Activated CD4-positive, alpha-beta T cell treated with anti-CD3 and anti-CD28 coated beads, Interleukin-2, Interleukin-4, amounts not matched to agents 100 ng/mL and 50 ng/mL, durations not matched to agents 16 hours and 8 hours (primary cell): ENCODE measurements around the gene IGFLR1.
"Not testable (repeated sequence)": the region's sequence is repeated elsewhere in the genome, so short reads cannot be mapped to it uniquely, and the experiment has no call there.

Source experiments
- DNase-seq: peaks from one replicate; pipeline ENCODE4 v3.0.0-alpha.2; 2020; ENCODE audit warnings: low spot score

The IGFLR1 gene

DNA sequence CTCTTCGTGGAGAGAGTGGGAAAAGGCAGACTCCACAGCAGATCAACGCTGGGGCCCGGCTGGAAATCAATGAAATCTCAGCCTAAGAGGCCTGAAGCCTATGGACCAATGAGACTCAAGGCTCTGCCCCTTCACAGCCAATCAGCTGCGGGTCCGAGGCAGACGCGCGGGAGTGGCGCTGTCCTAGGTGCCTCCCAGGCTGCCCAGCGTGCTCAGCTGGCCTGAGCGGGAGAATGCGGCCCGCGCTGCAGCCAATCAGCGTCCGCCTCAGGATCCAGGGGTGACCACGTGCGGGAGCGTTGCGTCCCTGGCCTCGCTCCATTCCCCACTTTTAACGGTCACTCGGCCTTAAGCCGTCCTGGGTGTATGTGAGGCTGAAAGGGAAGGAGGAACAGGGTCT is 38.0 kb downstream of the IGFLR1 start, which contains the start of gene ZBTB32:
Gene ZBTB32, plus strand, starts transcription at position 341 of the 400 bp plus-strand sequence. CDS start 10,069 bp downstream, outside the sequence.
- DNase-seq, result no peak

DNA sequence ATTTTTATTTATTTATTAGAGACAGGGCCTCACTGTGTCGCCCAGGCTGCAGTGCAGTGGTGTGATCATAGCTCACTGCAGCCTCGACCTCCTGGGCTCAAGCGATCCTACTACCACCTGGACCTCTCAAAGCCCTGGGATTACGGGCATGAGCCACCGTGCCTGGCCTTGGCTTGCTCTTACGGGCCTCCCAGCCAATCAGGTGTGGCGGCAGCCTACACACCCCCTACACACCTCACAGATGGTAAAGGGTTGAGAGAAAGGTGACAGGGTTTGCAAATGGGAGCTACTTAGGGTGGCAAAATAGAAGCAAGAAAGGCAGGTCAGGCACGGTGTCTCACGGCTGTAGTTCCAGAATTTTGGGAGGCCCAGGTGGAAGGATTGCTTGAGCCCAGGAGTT is 38.9 kb downstream of the IGFLR1 start:
- DNase-seq, result no peak

DNA sequence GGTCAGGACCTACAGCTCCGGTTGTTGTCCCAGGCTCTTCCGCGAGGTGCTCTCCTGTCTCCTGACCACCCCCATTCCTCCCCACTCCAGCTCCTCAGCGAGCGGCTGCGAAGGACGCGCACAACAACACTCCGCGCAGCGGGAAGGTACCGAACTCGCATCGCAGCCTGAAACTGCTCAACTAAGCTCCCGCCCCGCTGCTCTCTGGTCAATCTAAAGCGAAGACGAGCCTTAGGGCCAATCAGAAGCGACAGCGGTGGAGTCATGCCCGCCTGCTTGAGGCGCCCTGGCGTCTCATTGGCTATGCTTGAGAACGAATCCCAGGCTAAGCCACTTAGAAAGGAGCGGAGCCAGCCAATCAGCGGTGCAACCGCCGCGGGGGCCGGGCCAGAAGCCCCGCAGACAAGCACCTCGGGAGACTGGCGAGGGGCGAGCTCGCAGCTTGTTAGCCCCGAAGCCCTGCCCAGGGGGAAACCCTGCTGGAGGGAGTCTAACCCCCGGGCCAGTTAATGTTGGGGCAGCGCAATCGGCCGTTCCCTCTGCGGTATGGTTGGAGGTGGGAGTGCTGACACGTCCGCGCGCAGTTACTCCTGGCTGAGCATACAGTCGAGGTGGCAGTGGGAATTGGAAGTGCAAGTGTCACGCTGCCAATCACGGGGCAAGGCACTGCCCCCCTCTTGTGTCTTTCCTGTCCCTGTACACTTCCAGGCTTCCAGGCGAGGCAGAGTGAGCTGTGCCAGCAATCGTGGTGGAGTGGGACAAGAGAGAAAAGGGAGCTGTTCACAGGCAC is 39.8 kb downstream of the IGFLR1 start:
- DNase-seq, result peak; percentile 98

DNA sequence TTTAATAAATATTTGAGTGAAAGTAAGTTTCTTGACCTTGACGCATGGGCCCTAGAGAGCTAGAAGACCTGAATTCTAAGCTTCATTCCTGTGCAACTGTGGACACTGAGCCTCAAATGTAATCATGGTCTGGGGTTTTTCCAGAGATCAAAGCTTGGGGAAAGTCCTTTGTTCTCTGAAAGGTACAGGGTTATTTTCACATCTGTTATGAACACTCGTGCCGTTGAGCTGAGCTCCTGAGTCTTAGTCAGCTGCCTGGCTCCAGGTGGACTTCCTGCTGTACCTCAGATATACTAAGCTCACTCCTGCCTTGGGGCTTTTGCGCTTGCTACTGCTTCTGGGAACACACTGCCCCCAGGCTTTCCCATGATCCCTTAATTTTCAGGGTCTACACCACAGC is 45.4 kb downstream of the IGFLR1 start:
- DNase-seq, result no peak

DNA sequence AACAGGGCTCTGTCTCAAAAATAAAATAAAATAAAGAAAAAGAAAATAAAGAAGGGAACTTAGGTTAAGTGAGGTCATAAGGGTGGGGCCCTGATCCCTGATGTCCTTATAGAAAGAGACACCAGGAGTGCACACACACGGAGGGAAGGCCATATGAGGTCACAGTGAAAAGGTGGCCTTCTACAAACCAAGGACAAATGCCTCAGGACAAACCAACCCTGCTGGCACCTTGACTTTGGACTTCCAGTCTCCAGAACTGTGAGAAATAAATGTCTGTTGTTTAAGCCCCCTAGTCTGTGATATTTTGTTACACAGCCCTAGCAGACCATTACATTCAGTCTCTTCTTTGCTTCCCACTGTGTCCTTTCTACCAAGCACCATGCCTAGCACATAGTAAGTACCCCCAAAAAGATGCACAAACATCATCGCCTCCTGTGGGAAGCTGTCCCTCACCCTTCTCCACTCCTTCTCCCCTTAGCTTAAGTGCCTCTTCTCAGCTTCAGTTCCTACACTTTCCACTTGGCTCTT is 46.3 kb downstream of the IGFLR1 start:
- DNase-seq, result no peak

DNA sequence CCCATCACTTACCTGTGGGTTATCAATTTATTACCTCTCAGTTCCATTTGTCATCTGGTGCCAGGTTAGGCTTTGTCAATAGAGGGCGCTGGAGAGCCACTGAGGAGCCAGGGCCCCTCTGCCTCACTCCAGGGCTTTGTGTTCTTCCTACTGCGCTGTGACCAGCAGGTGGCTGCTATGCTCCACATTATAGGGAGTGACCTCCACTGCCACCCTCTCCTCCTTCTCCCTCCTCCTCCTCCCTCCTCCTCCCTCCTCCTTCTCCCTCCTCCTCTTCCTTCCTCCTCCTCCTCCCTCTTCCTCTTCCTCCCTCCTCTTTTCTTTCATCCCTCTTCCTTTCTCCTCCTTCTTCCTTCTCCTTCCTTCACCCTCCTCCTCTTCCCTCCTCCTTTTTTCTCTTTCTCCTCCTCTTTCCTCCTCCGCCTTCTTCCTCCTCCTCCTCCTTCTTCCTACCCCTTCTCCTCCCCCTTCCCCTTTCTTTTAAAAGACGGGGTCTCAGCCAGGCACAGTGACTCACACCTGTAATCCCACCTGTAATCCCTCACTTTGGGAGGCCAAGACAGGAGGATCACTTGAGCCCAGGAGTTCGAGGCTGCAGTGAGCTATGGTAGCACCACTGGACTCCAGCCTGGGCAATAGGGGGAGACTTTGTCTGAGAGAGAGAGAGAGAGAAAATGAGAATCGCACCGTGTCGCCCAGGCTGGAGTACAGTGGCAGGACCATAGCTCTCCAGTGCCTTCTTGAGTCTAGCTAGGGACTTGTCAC is 48.2 kb downstream of the IGFLR1 start:
- DNase-seq, result peak; percentile 95

DNA sequence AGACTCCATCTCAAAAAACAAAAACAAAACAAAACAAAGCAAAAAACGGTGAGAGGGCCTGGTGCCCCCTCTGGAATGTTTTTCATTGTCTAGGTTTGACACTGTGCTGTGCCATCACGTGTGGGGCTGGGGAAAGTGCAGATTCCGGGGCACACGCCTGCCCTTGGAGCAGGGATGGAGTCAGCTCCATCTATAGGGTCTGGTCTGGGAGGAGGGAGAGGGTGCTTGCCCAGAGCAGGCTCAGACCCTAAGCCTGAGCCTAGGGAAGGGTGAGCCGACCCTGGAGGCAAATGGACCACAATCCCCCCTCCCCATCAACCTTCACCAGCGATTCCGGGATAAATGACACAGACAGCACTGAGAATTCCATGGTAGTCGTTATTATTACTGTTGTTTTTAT is 48.8 kb downstream of the IGFLR1 start:
- no peak for DNase-seq

DNA sequence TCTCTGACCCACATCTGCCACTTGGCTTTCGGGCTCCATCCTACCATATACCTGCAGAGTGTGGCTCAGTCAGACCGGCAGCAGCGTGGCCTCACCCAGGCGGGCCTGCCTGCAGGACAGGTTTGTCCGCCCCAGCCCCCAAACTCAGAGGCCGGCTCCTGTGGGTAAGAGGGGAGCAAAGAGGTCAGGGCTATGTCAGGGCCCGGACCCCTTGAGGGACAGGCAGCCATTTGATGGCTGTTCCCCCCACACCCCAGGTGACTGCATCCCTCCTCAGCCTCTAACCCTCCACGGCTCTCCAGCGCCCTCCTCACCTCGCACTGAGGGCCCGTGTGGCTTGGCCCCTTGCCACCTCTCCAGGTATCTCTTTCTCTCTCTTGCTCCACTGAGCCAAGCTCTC is 50.2 kb downstream of the IGFLR1 start:
- DNase-seq, result no peak

DNA sequence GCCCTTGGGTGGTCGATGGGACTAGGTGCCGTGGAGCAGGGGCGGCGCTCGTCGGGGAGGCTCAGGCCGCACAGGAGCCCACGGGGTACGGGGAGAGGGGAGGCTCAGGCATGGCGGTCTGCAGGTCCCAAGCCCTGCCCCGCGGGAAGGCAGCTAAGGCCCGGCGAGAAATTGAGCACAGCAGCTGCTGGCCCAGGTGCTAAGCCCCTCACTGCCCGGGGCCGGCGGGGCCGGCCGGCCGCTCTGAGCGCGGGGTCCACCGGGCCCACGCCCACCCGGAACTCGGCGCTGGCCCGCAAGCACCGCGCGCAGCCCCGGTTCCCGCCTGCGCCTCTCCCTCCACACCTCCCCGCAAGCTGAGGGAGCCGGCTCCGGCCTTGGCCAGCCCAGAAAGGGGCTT is 51.1 kb downstream of the IGFLR1 start:
- DNase-seq, result not testable (repeated sequence)

DNA sequence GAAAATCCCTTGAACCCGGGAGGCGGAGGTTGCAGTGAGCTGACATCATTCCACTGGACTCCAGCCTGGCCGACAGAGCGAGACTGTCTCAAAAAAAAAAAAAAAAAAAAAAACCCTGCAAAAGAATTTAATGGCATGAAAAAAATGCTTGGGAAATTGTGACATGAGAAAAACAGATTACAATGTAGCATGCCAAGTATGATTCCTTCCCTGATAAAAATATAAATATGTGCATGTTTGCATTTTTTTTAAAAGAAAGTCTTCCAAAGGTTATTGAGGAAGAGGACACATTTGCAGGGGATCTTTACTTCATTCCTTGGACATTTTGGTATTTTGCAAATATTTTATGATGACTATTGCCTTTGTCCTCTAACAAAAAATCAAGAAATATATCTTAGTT is 52.4 kb downstream of the IGFLR1 start:
- DNase-seq, result no peak
